Limb (tissue), 2 donors: Measurements from ENCODE around the gene XPO4.
"Not testable (repeated sequence)": the region's sequence is repeated elsewhere in the genome, so short reads cannot be mapped to it uniquely, and the experiment has no call there.

Experiments
- DNase-seq, 2 donors: peaks; one replicate each; pipeline ENCODE4 v3.0.0-alpha.2; 2016; ENCODE audit errors: extremely low spot score in 2 of 2

The XPO4 gene

GRCh38 chr13:20902438-20903163, at the start of gene XPO4:
TSS of gene XPO4 (minus strand) at chr13:20902746. CDS start at chr13:20902738, 8 bp downstream.
- peak; percentile 86 to 91 for DNase-seq

GRCh38 chr13:20948001-20948400, 45.5 kb upstream of the XPO4 start:
- not testable (repeated sequence) for DNase-seq

- no peak for DNase-seq
Observed at GRCh38 chr13:20945952-20946383, 43.4 kb upstream of the XPO4 start.

GRCh38 chr13:20942938-20943559, 40.5 kb upstream of the XPO4 start:
- DNase-seq, result no peak

- not testable (repeated sequence) for DNase-seq
Observed at GRCh38 chr13:20940511-20940910, 38.0 kb upstream of the XPO4 start.

GRCh38 chr13:20940083-20940482, 37.5 kb upstream of the XPO4 start:
- DNase-seq, result no peak

GRCh38 chr13:20939662-20940061, 37.1 kb upstream of the XPO4 start:
- no peak for DNase-seq

- DNase-seq, result no peak
Observed at GRCh38 chr13:20938302-20938701, 35.8 kb upstream of the XPO4 start.

GRCh38 chr13:20927596-20928257, 25.2 kb upstream of the XPO4 start:
- DNase-seq, result no peak

- DNase-seq, result not testable (repeated sequence)
Observed at GRCh38 chr13:20925395-20925790, 22.8 kb upstream of the XPO4 start.

- DNase-seq, result peak; percentile 86 to 90
Observed at GRCh38 chr13:20924758-20925394, 22.3 kb upstream of the XPO4 start.

GRCh38 chr13:20923272-20923671, 20.7 kb upstream of the XPO4 start:
- no peak for DNase-seq

GRCh38 chr13:20921572-20921971, 19.0 kb upstream of the XPO4 start:
- DNase-seq, result no peak

- DNase-seq, result not testable (repeated sequence)
Observed at GRCh38 chr13:20915676-20916075, 13.1 kb upstream of the XPO4 start.

- DNase-seq, result no peak
Observed at GRCh38 chr13:20911037-20911436, 8.5 kb upstream of the XPO4 start.

GRCh38 chr13:20908714-20909497, 6.4 kb upstream of the XPO4 start:
- no peak for DNase-seq

GRCh38 chr13:20904908-20905307, 2.4 kb upstream of the XPO4 start:
- DNase-seq, result no peak

- no peak for DNase-seq
Observed at GRCh38 chr13:20903164-20903475, 574 bp upstream of the XPO4 start.

- DNase-seq, result peak in 1 of 2 donors; percentile 53
Observed at GRCh38 chr13:20901668-20902437, 693 bp downstream of the XPO4 start.

- DNase-seq, result no peak
Observed at GRCh38 chr13:20894245-20894644, 8.3 kb downstream of the XPO4 start.

GRCh38 chr13:20891768-20892167, 10.8 kb downstream of the XPO4 start:
- DNase-seq, result no peak
